Measurements from ENCODE around the gene FSTL3. TPM values are rescaled to one million over a fixed set of nuclear protein-coding genes. Genes with fewer than 3 reads are reported as not detected.

FSTL3 gene
- total and polyA plus RNA-seq, 2 of the 13 experiments (the other 11 are each of a cell fraction or from before 2014, with no cell fraction given), result 13.5 to 15.6 TPM

GRCh38 chr19:632579-633067 lies 43.6 kb upstream of the FSTL3 start (continued):
- TF ChIP-seq IKZF5 (CRISPR knock-in tag; IDR thresholded peaks at IDR 0.05) (peak; percentile 48; the same call in 1 of the 2 replicates), MAX (IDR thresholded peaks at IDR 0.05) (peak; percentile 30; the same call in 1 of the 2 replicates), MTA1 (CRISPR knock-in tag; IDR thresholded peaks at IDR 0.05; ENCODE audit: borderline replicate concordance) (peak; percentile 33; the same call in 1 of the 2 replicates), REXO4 (CRISPR knock-in tag; IDR thresholded peaks at IDR 0.05; ENCODE audit: borderline replicate concordance) (no peak), ZNF687 (CRISPR knock-in tag; IDR thresholded peaks at IDR 0.05) (peak; percentile 50; the same call in 1 of the 2 replicates), DMAP1 (CRISPR knock-in tag; IDR thresholded peaks at IDR 0.05) (peak; percentile 54; the same call in 1 of the 2 replicates), DRAP1 (CRISPR knock-in tag; IDR thresholded peaks at IDR 0.05) (0 out of 2 replicates have a peak, but pooled peaks have one; percentile 55), ZNF761 (CRISPR knock-in tag; conservative IDR thresholded peaks at IDR 0.05) (0 out of 2 replicates have a peak, but pooled peaks have one; percentile 52), PAWR (CRISPR knock-in tag; IDR thresholded peaks at IDR 0.05; ENCODE audit: borderline replicate concordance) (no peak), ZFP1 (CRISPR knock-in tag; IDR thresholded peaks at IDR 0.05) (no peak), TCF12 (IDR thresholded peaks at IDR 0.05) (no peak), TCF12 (CRISPR knock-in tag; IDR thresholded peaks at IDR 0.05) (no peak), JUND (CRISPR knock-in tag; IDR thresholded peaks at IDR 0.05) (no peak), ZBTB7A (CRISPR knock-in tag; IDR thresholded peaks at IDR 0.05) (peak; percentile 55; the same call in 1 of the 2 replicates), CENPBD1 (CRISPR knock-in tag; IDR thresholded peaks at IDR 0.05; ENCODE audit: borderline replicate concordance, low read depth) (no peak), ELK4 (CRISPR knock-in tag; IDR thresholded peaks at IDR 0.05; ENCODE audit: borderline replicate concordance) (no peak), ZNF160 (CRISPR knock-in tag; IDR thresholded peaks at IDR 0.05) (peak; percentile 47; the same call in 1 of the 2 replicates), MYPOP (CRISPR knock-in tag; IDR thresholded peaks at IDR 0.05) (peak; percentile 35; the same call in 1 of the 2 replicates), KAT7 (CRISPR knock-in tag; IDR thresholded peaks at IDR 0.05; ENCODE audit: borderline replicate concordance) (0 out of 2 replicates have a peak, but pooled peaks have one; percentile 32), ZNF562 (CRISPR knock-in tag; IDR thresholded peaks at IDR 0.05; ENCODE audit: borderline replicate concordance) (no peak)

Data from HepG2 (cell line).